IMR-90 (cell line): ENCODE data around the gene FAM20C. TPM values are rescaled to one million over a fixed set of nuclear protein-coding genes. Genes with fewer than 3 reads are reported as not detected.

ENCODE experiments used
- ATAC-seq: fragments of 200-7000 bp; cut with Tn5 transposase; 2 replicates; pipeline ENCODE4 v1.9.1; 2020; ENCODE audit warnings: low read depth, mild to moderate bottlenecking, moderate library complexity
- BruUV-seq: library from RNA; stranded (reverse); fragments of 400-500 nt; replicated peaks from 2 replicates; lab custom pipeline; 2021; lab: Mats Ljungman, UMichigan
- CTCF ChIA-PET: fragments of 300-600 bp; formaldehyde crosslinking; extraction: SDS; loops from one replicate; lab custom pipeline; 2021; ENCODE audit warnings: antibody characterized with exemption; lab: Yijun Ruan, JAX
- POLR2A ChIA-PET: fragments of 300-600 bp; sonication (Branson Sonifier 250); formaldehyde crosslinking; loops from one replicate; lab custom pipeline; 2022; ENCODE audit warnings: antibody characterized with exemption; ENCODE audit not compliant: unreplicated experiment; lab: Charles Lee
- DNase-seq: peaks from one replicate; pipeline ENCODE4 v3.0.0; 2013
- H2AFZ ChIP-seq: replicated peaks from 2 replicates; pipeline ENCODE3; 2013; ENCODE audit warnings: low read length, mild to moderate bottlenecking; ENCODE audit not compliant: poor library complexity
- H2AK5ac ChIP-seq: 2 replicates; pipeline ENCODE4 v1.6.1; 2013; ENCODE audit warnings: low read depth, low read length, inconsistent platforms
- H2AK9ac ChIP-seq: replicated peaks from 2 replicates; pipeline ENCODE3; 2013; ENCODE audit warnings: mild to moderate bottlenecking, low read depth, low read length, moderate library complexity; ENCODE audit not compliant: poor library complexity
- H2BK120ac ChIP-seq: 2 replicates; pipeline ENCODE4 v1.6.1; 2013; ENCODE audit warnings: low read depth, low read length, inconsistent platforms
- H2BK15ac ChIP-seq: 3 replicates; pipeline ENCODE4 v1.6.1; 2013; ENCODE audit warnings: low read depth, low read length, inconsistent platforms
- H2BK20ac ChIP-seq: 2 replicates; pipeline ENCODE4 v1.6.1; 2013; ENCODE audit warnings: low read depth, mild to moderate bottlenecking, inconsistent platforms, low read length, moderate library complexity
- H2BK5ac ChIP-seq: 2 replicates; pipeline ENCODE4 v1.6.1; 2013; ENCODE audit warnings: mild to moderate bottlenecking, low read depth, low read length, inconsistent platforms; ENCODE audit not compliant: poor library complexity, severe bottlenecking
- H3K14ac ChIP-seq: replicated peaks from 2 replicates; pipeline ENCODE4 v1.6.1; 2013; ENCODE audit warnings: low read depth, low read length, inconsistent platforms
- H3K18ac ChIP-seq: 2 replicates; pipeline ENCODE4 v1.6.1; 2013; ENCODE audit warnings: low read depth, low read length, control low read depth
- H3K23ac ChIP-seq: 2 replicates; pipeline ENCODE4 v1.6.1; 2013; ENCODE audit warnings: low read depth, low read length, inconsistent platforms
- H3K27ac ChIP-seq: 2 replicates; pipeline ENCODE4 v1.5.1; 2013; ENCODE audit warnings: mild to moderate bottlenecking, control low read depth, low read length; ENCODE audit not compliant: insufficient read depth
- H3K27me3 ChIP-seq: 2 replicates; pipeline ENCODE4 v1.6.1; 2013; ENCODE audit warnings: low read length; ENCODE audit not compliant: control insufficient read depth, insufficient read depth
- H3K36me3 ChIP-seq: 2 replicates; pipeline ENCODE4 v1.6.1; 2013; ENCODE audit warnings: low read length, mixed read lengths; ENCODE audit not compliant: control insufficient read depth, insufficient read depth
- H3K4ac ChIP-seq: 2 replicates; pipeline ENCODE4 v1.6.1; 2013; ENCODE audit warnings: low read depth, low read length, inconsistent platforms
- H3K4me1 ChIP-seq: 2 replicates; pipeline ENCODE4 v1.6.1; 2013; ENCODE audit warnings: low read length, mixed read lengths; ENCODE audit not compliant: control insufficient read depth, insufficient read depth
- H3K4me2 ChIP-seq: 2 replicates; pipeline ENCODE4 v1.6.1; 2013; ENCODE audit warnings: low read depth, mild to moderate bottlenecking, control low read depth, low read length, moderate library complexity
- H3K4me3 ChIP-seq: 2 replicates; pipeline ENCODE4 v1.5.1; 2013; ENCODE audit warnings: low read depth, mild to moderate bottlenecking, control low read depth, low read length, moderate library complexity; ENCODE audit not compliant: insufficient read depth
- H3K56ac ChIP-seq: 2 replicates; pipeline ENCODE4 v1.6.1; 2013; ENCODE audit warnings: low read length, inconsistent platforms; ENCODE audit not compliant: insufficient read depth; ENCODE audit errors: extremely low read depth
- H3K79me1 ChIP-seq, 2 experiments: 2 replicates each; pipeline ENCODE4 v1.6.1; 2013; ENCODE audit warnings: low read length in 2 of 2, inconsistent platforms in 1 of 2, low read depth in 1 of 2
- H3K9ac ChIP-seq: 2 replicates; pipeline ENCODE4 v1.6.1; 2013; ENCODE audit warnings: low read depth, low read length, control low read depth
- H3K9me1 ChIP-seq: 2 replicates; pipeline ENCODE4 v1.6.1; 2013; ENCODE audit warnings: low read length, inconsistent platforms; ENCODE audit not compliant: insufficient read depth
- H3K9me3 ChIP-seq: 2 replicates; pipeline ENCODE4 v1.6.1; 2013; ENCODE audit warnings: low read length; ENCODE audit not compliant: control insufficient read depth, insufficient read depth
- H4K20me1 ChIP-seq: 2 replicates; pipeline ENCODE4 v1.6.1; 2013; ENCODE audit warnings: low read length, inconsistent platforms; ENCODE audit not compliant: insufficient read depth
- H4K5ac ChIP-seq: 2 replicates; pipeline ENCODE4 v1.6.1; 2013; ENCODE audit warnings: mild to moderate bottlenecking, low read depth, low read length, control low read depth
- H4K8ac ChIP-seq, 2 experiments: 2 replicates each; pipeline ENCODE4 v1.6.1; 2013; ENCODE audit warnings: low read depth in 2 of 2, low read length in 2 of 2, control low read depth in 1 of 2, inconsistent platforms in 1 of 2
- H4K91ac ChIP-seq: 2 replicates; pipeline ENCODE4 v1.6.1; 2013; ENCODE audit warnings: low read depth, low read length, inconsistent platforms; ENCODE audit not compliant: insufficient read depth
- BHLHE40 ChIP-seq: fragments of 150-350 bp; IDR thresholded peaks from 2 replicates; pipeline ENCODE4 v1.6.1; 2016; ENCODE audit warnings: mild to moderate bottlenecking, low read depth, low read length
- CEBPB ChIP-seq: IDR thresholded peaks from 2 replicates; pipeline ENCODE4 v1.6.1; 2012; ENCODE audit warnings: low read depth, low read length, improper control_type of control experiment
- CHD1 ChIP-seq: IDR thresholded peaks from 2 replicates; pipeline ENCODE4 v1.6.1; 2012; ENCODE audit warnings: low read depth, low read length, improper control_type of control experiment
- ELK1 ChIP-seq: fragments of 150-350 bp; IDR thresholded peaks from 2 replicates; pipeline ENCODE4 v1.6.1; 2016; ENCODE audit warnings: low read depth, mild to moderate bottlenecking, low read length, moderate library complexity, borderline replicate concordance
- FOS ChIP-seq: fragments of 150-350 bp; IDR thresholded peaks from 2 replicates; pipeline ENCODE4 v1.6.1; 2016; ENCODE audit warnings: low read depth, low read length
- MAFK ChIP-seq: IDR thresholded peaks from 2 replicates; pipeline ENCODE4 v1.6.1; 2012; ENCODE audit warnings: low read depth, low read length, improper control_type of control experiment
- MAZ ChIP-seq: IDR thresholded peaks from 2 replicates; pipeline ENCODE4 v1.6.1; 2012; ENCODE audit warnings: low read depth, mild to moderate bottlenecking, low read length, improper control_type of control experiment, moderate library complexity, borderline replicate concordance
- MXI1 ChIP-seq: IDR thresholded peaks from 2 replicates; pipeline ENCODE4 v1.6.1; 2012; ENCODE audit warnings: low read depth, mild to moderate bottlenecking, low read length, moderate library complexity, borderline replicate concordance
- NFE2L2 ChIP-seq: fragments of 150-350 bp; IDR thresholded peaks from 2 replicates; pipeline ENCODE4 v1.6.1; 2016; ENCODE audit warnings: low read depth, mild to moderate bottlenecking, low read length
- POLR2A ChIP-seq: IDR thresholded peaks from 2 replicates; pipeline ENCODE4 v1.6.1; 2012; ENCODE audit warnings: mild to moderate bottlenecking, low read depth, low read length
- RCOR1 ChIP-seq: IDR thresholded peaks from 2 replicates; pipeline ENCODE4 v1.6.1; 2012; ENCODE audit warnings: mild to moderate bottlenecking, low read length, improper control_type of control experiment; ENCODE audit not compliant: insufficient replicate concordance
- USF2 ChIP-seq: fragments of 150-350 bp; IDR thresholded peaks from 2 replicates; pipeline ENCODE4 v1.6.1; 2017; ENCODE audit warnings: mild to moderate bottlenecking, antibody characterized with exemption, low read length, low read depth
- WGBS, 2 experiments: methylation state at CpG; one replicate each; pipeline versions ENCODE4 v1.1.5 to v1.1.7; 2013; ENCODE audit warnings: missing lambda C conversion rate in 2 of 2; ENCODE audit not compliant: insufficient read length in 1 of 2; ENCODE audit errors: extremely low coverage in 2 of 2; 5-methylcytosine and 5-hydroxymethylcytosine counted together
- dilution Hi-C: fragments of 300-500 bp; cut with HindIII; formaldehyde crosslinking; loops from one replicate; pipeline ENCODE4 v1.14.3; 2018; ENCODE audit warnings: low sequenced_read_pairs; ENCODE audit not compliant: unreplicated experiment
- in situ Hi-C: fragments of 300-500 bp; cut with MboI; formaldehyde crosslinking; loops from 3 replicates; pipeline ENCODE4 v1.14.3; 2019; ENCODE audit warnings: low sequenced_read_pairs, inconsistent platforms, mixed read lengths
- intact Hi-C: fragments of 100-400 bp; cut with micrococcal nuclease; formaldehyde crosslinking; loops from 2 replicates; pipeline ENCODE4 v1.10.0; 2022
- polyA plus RNA-seq, 3 experiments: library from polyadenylated mRNA; depleted of rRNA; stranded (reverse); fragments of >200 nt; gene quantifications; 2 replicates each; pipeline ENCODE4 v1.2.3, GENCODE V29; 2012; ENCODE audit warnings: low replicate concordance in 1 of 3
- total RNA-seq: library from RNA; depleted of rRNA; stranded (reverse); fragments of >200 nt; gene quantifications from 2 replicates; pipeline ENCODE4 v1.2.3, GENCODE V29; 2012

FAM20C gene
- total and polyA plus RNA-seq, 2 of the 4 experiments (the other 2 are of a cell fraction) = 7.7 to 36.6 TPM

- no peak for TF ChIP-seq BHLHE40
Observed at GRCh38 chr7:157771-158625, 34.4 kb upstream of the FAM20C start (continued).

- in situ Hi-C loops = no loop called here
- CTCF ChIA-PET = no interaction called here
- no peak overlapping the region for H2AFZ ChIP-seq
Observed at GRCh38 chr7:158771-159170, 33.6 kb upstream of the FAM20C start.

More at GRCh38 chr7:158771-159170, 33.6 kb upstream of the FAM20C start:
- no CpG with 5 or more reads among the region's 13 CpGs for WGBS, 2 experiments
- Histone ChIP-seq H2BK5ac (no peak overlapping the region), H3K27me3 (peaks cover 25% of the 10 kb centered on the region), H3K4me2 (no peak overlapping the region), H3K9ac (no peak overlapping the region), H3K9me1 (no peaks in the 10 kb centered on the region), H2BK15ac (no peak overlapping the region), H3K18ac (no peak overlapping the region), H3K27ac (no peak overlapping the region), H3K36me3 (no peaks in the 10 kb centered on the region), H4K20me1 (no peaks in the 10 kb centered on the region), H3K79me1 (no peaks in the 10 kb centered on the region), H4K5ac (no peak overlapping the region), H2BK20ac (no peak overlapping the region), H3K4ac (no peak overlapping the region), H3K23ac (no peak overlapping the region), H3K4me3 (no peak overlapping the region), H2BK120ac (no peak overlapping the region), H2AK9ac (no peak overlapping the region), H4K8ac (no peak overlapping the region), H3K56ac (no peak overlapping the region), H2AK5ac (no peak overlapping the region), H4K91ac (no peak overlapping the region), H3K9me3 (no peaks in the 10 kb centered on the region), H3K4me1 (peaks cover 8% of the 10 kb centered on the region), H3K14ac (no peak overlapping the region)
- intact Hi-C loops = no loop called here
- DNase-seq (no peak), ATAC-seq (no peak)
- no TSS peak for BruUV-seq
- dilution Hi-C loops = no loop called here
- TF ChIP-seq MXI1 (no peak), POLR2A (no peak), RCOR1 (no peak), BHLHE40 (no peak), FOS (no peak), CHD1 (no peak), NFE2L2 (no peak), MAZ (no peak), ELK1 (no peak), MAFK (no peak), USF2 (no peak), CEBPB (no peak)
- POLR2A ChIA-PET = no interaction called here
